Measurements from ENCODE around the gene SARS1.

SARS1 gene

DNA sequence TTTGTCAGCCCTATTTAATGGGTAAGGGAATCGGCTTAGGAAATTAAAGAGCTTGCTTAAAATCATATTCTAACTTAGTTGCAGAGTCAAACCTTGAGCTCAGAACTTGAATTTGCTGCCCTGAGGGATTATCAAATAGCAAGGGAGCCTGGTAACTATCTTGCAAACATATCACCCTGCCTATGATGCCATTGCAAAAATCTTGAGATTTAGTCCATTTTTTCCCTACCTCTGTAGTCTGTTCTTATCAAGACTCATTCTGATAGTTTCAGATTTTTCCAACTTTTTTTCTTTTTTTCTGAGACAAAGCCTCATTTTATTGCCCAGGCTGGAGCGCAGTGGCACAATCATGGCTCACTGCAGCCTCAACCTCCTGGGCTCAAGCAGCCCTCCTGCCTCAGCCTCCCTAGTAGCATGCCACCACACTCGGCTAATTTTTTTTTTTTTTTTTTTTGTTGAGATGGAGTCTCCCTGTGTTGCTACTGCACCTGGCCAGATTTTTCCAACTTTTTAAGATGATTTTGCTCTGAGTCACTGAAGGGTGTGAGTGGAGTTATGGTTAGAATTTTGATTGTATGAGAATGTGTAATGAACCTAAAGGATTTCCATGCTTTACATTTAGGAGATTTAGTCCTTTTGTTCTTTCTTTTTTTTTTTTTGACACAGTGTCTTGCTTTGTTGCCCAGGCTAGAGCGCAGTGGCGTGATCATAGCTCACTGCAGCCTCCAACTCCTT is 12.2 kb downstream of the SARS1 start:
- no peak for DNase-seq

DNA sequence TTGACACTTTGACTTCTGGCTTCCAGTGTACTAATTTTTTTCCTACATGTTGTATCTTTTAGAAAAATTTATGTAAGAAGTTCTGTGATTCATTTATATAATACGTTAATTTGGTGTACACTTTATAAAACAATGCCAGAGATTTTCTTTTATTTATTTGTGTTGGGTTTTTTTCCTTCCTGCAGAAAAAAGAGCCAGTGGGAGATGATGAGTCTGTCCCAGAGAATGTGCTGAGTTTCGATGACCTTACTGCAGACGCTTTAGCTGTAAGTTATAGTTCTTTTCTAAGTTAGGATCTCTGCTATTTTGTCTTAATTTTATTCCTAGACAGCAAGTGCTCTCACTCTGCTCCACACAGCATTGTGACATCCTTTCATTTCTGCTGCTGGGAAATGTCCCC is 14.4 kb downstream of the SARS1 start:
- no peak for DNase-seq

DNA sequence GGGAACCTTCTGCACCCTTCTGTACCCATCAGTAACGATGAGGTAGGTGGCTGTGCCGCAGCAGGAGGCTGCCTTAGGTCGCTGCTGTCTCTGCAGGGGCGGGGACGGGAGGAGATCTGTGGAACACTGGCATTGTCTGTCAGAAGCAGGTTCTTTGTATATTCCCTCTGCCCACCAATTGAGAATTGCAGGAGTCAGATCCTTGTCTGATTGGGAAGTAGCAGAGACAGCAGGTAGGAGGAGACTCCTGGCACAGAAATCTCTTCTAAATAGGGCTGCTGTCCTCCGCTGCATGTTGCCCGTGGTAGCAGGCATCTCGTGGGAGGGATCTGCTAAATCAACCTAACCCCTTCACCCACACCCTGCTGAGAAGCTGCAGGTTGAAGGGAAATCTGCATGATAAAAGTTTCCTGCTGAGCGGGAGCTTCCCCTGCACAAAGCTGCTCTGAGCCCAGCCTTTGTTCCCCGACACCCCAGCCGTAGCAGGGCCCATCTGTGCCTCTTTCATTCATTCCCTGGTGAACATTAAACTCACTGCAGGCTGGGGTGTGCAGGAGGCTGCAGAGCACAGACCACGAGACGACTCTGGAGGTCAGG is 15.9 kb downstream of the SARS1 start:
- DNase-seq: peak in 25 of 58 donors; percentile 26 to 79 (median 54)

DNA sequence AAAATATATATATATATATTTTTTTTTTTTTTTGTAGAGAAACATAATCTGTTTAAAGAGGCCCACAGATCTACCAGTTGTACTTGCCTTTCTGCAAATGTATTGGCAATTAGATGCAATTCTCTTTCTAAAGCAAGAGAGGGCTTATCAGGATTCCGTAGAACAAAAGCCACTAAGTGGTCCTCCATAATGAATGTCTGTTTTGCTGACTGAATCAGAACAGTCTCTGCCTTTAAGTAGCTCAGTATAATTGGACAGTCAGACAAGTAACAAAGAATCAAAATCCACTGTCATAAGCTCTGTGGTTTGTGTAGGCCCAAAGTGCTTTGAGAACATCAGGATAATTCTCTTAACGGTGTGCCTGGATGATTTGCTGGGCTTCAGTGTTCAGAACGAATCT is 17.3 kb downstream of the SARS1 start:
- DNase-seq: peak in 1 of 58 donors; percentile 32

DNA sequence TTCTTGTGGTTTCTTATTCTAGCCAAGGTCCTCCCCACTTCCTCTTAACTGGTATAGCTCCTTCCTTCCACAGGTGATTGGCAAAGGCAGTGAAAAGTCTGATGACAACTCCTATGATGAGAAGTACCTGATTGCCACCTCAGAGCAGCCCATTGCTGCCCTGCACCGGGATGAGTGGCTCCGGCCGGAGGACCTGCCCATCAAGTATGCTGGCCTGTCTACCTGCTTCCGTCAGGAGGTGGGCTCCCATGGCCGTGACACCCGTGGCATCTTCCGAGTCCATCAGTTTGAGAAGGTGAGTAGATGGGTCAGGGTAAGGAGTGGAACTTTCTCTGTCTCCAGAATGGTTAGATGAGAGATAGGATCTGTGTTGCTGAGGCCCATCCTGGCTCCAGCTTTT is 21.4 kb downstream of the SARS1 start:
- DNase-seq: no peak

DNA sequence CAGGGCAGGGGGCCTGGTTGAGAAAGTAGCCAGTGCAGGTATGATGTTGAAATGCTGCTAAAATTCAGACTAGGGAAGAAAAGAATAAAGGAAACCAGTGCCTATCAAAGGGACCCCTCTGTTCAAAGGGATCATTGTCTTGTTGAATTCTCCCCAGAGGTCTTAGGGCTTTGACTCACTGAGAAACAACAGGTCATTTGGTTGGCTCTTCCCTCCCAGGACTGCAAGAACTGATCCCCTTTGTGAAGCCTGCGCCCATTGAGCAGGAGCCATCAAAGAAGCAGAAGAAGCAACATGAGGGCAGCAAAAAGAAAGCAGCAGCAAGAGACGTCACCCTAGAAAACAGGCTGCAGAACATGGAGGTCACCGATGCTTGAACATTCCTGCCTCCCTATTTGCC is 23.8 kb downstream of the SARS1 start:
- DNase-seq: no peak

DNA sequence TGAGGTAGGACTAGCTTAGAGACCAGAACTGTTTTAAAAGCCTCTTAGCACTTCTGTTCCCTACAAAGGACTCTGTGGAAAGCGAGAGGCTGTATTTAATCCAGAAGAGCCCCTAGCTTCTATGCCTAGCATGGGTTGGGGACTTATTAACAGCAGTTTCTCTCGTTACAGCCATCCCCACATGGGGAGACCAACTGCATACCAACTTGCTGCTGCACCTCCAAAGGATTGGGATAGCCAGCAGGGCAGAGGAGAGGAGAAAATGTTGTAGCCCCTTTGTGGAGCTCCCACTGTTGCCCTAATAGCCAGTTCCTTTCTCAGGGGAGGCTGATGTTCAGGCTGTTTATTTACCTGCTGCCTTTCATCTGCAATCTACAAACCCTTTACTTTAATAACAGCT is 24.7 kb downstream of the SARS1 start:
- no peak for DNase-seq

DNA sequence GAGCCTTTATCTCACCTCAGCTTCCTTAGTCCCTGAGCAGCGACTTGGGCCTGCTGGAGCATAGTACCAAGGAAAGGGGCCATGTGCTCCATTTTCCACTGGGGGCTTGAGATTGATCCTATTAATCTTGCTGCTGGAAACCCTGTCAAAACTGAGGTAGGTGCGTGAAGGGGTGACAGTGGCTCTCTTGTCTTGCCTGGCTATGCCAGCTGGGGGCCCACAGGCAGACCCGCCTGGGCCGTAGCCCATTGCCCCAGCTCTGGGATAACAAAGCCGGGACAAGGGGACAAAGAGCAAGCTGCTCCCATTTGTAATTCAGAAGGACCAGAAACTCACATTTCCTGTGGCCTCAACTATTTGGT is 25.3 kb downstream of the SARS1 start:
- DNase-seq: no peak

DNA sequence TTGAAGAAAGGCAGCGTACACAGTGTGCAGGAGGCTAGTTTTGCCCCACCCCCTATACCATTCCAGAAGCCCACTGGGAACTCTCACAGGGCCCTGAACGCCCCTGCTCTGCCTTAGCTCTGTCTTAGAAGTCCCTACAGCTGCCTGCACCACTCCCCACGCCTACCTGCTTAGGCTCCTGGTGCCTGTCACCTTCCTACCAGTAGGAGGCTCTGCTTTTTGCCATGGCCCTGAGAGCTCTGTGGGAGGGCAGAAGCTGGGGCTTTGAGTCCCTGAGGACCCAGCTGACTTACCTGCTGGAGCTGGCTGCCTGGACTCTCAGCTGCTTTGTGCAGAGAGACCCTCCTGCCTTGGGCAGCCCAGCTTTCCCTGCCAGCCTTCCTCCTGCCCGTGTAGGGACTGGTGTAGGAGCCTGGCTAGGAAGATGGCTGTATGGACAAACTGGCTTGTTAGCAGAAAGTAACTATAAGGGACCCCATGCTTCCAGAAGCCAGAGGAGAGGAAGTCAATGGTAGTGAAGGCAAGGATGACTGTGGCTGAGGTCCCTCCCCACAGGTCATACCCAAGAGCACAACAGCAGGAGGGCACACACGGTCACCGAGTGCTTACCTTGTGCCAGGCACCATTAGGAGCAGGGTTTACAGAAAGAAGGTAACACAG is 25.8 kb downstream of the SARS1 start:
- no peak for DNase-seq

DNA sequence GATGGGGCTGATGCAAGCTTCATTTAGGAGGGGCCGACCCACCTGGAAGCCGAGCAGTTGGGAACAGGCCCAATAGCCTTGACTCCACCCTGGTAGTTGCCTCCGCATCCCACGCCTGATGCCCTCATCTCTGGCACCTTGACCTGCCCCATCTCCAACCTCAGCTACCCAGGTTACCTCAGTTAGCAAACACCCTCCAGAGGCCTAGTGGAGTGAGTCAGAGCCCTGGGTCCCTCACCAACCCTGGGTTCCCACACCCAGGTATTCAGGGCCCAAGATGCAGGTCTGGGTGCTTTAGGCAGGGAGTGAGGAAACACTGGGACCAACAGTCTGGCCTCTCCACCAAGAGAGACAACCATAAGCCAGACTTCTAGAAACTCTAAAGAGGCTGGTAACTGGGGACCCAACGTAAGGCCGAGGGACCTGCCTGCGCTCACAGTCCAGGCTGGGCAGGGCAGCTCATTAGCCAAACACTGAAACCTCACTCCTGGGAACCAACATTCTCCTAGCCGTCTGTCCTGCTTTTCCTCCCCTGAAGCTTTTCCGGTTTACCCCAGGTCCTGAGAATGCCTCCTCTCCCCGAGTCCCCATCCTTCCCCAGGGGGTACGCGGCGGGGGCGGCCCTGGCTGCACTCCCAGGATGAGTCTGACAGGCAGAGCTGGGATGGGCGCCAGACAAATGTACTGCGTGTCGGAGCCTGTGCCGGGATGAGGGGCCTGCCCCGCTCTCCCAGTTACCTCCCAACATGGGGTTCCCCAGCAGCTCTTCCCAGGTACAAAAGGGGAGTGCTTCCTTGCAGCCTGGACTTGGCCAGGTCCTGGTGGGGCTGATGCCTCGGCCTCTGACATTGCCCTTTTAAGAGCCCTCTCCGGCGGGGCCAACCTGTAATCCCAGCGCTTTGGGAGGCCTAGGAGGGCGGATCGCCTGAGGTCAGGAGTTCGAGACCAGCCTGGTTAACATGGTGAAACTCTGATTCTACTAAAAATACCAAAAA is 26.7 kb downstream of the SARS1 start:
- peak in 44 of 58 donors; percentile 34 to 83 (median 56) for DNase-seq

DNA sequence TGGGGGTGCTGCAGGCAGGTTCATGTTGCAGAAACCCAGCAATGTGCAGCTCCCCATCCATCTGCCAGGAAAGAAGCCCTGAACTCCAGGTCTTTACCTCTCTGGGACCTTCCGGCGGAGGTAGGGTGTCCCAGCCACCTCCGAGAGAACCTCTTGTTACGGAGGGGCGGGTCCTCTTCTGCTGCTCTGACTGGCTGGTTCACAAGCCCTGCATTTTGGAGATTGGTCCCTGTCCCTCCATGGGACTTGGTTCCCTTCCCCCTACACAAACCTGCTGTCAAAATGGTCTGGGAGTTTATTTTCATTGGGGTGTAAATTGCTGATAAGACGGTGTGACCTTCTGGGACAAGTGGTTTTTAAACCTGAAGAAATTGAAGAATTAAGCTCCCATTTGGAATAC is 27.6 kb downstream of the SARS1 start:
- no peak for DNase-seq

DNA sequence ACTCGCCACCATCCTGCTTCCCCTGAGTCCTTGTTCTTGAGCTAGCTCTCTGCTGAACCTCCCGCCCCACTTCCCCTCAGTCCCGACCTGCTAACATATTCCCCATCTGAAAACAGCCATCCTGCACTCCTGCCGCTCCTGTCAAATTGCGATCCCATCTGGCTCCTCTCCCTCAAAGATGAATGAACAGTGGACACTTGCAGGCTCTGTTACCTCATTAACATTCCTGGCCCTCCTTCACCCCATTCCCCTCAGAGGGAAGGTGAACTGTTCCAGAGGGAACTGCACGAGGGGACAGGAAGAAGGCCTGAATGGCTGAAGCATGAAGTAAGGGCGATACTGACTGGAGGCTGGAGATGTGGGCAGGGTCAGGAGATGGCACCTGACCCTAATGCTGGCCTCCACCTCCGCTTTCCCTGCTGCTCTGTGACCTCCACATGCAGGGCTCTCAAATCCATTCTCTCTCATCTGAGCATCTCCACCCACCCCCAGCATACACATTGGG is 28.2 kb downstream of the SARS1 start:
- no peak for DNase-seq

DNA sequence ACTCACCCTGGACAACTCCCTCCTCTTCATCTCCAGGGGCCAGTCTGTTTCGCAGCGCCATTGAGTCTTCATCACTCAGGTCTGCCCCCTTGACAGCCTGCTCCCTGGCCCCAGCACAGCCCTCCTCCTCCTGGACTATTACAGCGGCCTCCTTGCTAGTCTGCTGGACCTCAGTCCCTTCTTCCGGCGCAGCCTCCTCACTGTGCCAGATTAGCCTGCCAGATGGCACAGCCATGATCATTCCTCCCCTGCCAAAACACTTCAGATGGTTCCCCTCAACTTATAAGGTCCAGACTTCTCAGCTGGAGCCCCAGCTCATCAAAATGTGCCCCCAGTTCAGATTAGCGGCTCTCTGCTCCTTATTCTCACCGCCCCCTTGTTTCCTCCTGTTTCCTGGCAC is 28.7 kb downstream of the SARS1 start:
- peak in 23 of 58 donors; percentile 24 to 69 (median 48) for DNase-seq

DNA sequence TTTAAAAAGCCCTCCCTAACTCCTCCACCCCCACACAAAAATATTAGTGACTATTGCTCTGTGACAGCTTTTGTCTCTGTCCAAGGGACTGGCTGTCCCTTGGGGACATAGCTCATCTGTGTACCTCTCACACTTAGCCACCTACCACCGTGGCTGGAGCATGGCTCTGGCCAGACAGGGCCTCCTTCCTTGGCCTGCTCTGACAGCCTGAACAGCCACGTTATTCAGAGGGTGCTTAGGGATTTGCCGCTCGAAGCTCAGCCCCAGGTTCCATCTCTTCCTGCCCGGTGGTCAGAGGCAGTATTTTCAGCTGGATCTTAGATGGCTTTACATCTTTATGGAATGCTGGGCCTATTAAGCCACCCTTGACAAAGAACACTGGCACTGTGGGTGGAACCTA is 29.5 kb downstream of the SARS1 start:
- DNase-seq: no peak

DNA sequence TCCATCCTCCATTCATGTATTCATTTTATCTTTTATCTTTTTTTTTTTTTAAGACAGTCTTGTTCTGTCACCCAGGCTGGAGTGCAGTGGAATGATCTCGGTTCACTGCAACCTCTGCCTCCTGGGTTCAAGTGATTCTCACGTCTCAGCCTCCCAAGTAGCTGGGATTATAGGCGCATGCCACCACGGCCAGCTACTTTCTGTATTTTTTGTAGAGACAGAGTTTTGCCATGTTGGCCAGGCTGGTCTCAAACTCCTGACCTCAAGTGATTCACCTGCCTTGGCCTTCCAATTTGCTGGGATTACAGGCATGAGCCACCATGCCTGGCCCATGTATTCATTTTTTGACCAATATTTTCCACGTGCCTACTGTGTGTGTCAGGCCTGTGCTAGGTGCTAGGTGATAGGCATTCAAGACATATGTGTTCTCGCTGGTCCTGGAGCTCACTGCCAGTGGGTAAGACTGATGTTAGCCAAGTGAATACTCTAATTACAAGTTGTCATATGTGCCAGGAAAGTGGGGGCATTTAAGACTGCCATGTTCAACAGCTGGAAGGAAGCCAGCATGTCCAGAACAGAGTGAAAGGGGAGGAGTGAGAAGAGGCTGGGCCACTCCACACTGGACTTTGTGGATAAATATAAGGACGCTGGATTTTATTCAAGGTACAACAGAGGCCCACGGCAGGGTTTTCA is 30.3 kb downstream of the SARS1 start:
- no peak for DNase-seq

DNA sequence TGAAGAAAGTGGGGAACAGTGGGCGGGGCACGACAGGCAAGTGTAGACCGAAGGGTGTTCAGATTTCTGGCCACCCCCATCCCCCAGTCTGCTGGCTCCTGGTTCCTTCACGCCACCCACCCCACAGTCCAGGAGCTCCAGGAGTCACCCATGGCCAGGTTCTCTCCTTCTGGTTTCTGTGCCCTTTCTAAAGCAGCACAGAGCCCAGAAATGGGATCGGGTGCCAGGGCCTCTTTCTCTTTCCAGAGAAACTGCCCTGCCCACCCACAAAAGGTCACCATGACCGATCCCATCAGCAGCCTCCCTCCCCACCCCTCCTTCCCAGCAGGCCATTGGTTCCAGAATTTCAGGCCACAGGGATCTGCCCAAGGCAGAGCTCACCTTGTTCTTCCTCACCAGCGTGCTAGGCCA is 32.4 kb downstream of the SARS1 start:
- DNase-seq: no peak

DNA sequence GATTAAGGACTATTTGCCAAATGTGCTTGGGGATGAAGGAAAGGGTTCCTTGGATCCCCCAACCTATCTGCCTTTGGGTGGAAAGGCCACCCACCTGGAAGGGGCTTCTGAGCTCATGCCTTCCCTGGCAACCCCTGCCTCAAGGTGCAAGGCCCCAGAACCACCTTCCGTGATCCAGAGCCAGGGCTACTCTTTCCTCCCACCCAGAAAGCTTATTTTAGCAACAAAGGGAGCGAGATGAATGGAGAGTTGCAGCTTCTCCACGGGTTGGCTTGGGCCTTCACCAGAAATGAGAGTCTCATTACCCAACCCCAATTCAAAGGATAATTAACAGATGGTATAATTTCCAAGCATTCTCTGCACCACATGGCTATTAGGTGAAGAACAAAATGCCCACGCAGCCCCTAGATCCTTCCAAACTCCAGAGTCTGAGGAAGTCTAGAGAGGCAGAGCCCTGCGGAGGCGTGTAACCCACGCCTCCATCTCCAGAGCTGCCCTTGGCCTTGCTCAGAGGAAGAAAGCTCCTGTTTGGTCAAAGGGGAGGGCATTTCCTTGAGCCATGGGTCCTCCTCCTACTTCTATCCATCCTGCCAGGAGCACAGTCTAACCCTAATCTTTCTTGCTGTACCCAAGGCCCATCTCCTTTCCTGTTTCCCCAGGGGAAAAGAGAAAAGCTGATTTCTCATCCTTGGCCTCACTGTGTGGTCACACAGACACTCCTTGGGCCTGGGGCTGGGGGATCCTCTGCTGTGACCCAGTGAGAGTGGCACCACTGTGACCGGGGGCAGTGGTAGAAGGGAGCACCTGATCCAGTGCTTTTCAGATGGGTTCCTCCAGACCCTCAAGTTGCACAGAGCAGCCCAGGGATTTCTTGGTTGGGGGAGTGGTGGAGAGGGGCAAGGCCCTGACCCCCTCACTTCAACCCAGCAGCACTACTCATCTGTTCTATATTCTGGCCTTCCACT is 34.0 kb downstream of the SARS1 start:
- DNase-seq: no peak

DNA sequence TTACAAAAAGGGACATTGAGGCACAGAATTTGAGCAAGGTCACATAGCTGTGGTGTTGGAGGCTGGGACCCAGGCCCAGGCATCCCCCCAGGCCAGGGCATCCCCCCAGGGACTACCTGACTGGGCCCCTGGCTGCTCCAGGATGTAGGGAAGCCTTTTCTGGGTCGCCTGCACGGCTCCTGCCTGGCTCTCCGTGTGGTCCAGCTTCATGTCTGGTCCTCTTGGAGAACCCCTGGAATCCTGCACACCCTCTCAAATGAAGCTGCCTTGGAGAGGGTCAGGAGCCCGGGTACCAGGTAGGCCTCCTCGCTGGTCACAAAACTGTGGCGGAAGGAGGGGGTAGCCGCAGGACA is 34.7 kb downstream of the SARS1 start:
- DNase-seq: no peak

DNA sequence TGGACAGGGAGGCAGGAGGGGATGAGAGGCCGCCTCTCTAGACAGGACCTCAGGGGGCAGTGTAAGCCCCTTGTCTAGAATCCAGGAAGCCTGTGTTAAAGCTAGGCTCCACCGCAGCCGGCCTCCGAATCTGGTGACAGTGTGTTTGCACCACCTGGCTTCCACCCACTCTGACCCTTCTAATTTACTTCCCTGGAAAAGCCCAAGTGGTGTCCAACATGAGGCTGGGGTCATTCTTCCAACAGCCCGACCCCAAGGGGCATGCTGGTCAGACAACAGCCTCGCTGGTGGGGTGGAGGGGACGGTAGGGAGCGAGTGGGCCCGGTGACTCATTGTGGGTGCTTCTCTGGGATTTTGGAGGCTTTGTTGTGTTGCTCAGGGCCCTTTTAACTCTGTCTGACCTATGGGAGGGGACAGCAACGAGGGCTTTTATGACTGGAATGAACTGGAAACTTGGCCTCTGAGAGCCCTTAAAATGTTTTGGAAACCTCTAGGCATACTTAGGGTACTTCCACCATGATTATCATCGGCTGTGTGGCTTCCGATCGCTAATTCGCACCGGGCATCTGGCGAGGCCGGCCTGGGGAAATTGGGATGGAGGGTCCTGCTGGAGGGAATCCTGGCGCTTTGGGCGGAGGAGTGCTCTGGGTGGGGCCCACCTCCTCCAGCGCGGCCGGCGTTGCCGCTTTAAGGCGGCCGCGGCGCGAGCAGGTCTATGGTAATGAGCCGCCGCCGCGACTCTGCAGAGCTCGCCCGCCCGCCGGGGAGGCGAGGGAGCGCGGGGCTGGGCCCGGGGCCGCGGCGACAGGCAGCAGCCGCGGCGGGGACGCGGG is 35.3 kb downstream of the SARS1 start, which contains the start of gene CELSR2:
TSS of gene CELSR2 (plus strand) at position 743 of the 833 bp plus-strand sequence. CDS start 541 bp downstream, outside the sequence.
- peak in 40 of 58 donors; percentile 29 to 77 (median 50) for DNase-seq
